NB4 (cell line): ENCODE data around the gene CDC25C.

Source experiments
- DNase-seq: peaks from one replicate; pipeline ENCODE4 v3.0.0; 2010; ENCODE audit warnings: low read depth
- H3K4me3 ChIP-seq: one replicate; pipeline ENCODE4 v1.5.1; 2011; ENCODE audit warnings: mild to moderate bottlenecking, low read depth, low read length, moderate library complexity
- MAX ChIP-seq: IDR thresholded peaks from 2 replicates; pipeline ENCODE4 v1.6.1; 2011; ENCODE audit warnings: low read depth, low read length
- MYC ChIP-seq: IDR thresholded peaks from 2 replicates; pipeline ENCODE4 v1.6.1; 2011; ENCODE audit warnings: low read depth, low read length
- POLR2A ChIP-seq: IDR thresholded peaks from 2 replicates; pipeline ENCODE4 v1.6.1; 2011; ENCODE audit warnings: mild to moderate bottlenecking; ENCODE audit not compliant: insufficient read length; ENCODE audit errors: extremely low read depth
- TF ChIP-seq, protein P1 (sequence below): IDR thresholded peaks from one replicate; pipeline ENCODE4 v1.5.1; 2012; ENCODE audit warnings: low read depth, low read length

The CDC25C gene

GRCh38 chr5:138351517-138351916, 19.9 kb upstream of the CDC25C start:
- no peak overlapping the region for H3K4me3 ChIP-seq
- DNase-seq = no peak
- TF ChIP-seq MYC (no peak), MAX (no peak), POLR2A (no peak)
- TF ChIP-seq, protein P1, sequence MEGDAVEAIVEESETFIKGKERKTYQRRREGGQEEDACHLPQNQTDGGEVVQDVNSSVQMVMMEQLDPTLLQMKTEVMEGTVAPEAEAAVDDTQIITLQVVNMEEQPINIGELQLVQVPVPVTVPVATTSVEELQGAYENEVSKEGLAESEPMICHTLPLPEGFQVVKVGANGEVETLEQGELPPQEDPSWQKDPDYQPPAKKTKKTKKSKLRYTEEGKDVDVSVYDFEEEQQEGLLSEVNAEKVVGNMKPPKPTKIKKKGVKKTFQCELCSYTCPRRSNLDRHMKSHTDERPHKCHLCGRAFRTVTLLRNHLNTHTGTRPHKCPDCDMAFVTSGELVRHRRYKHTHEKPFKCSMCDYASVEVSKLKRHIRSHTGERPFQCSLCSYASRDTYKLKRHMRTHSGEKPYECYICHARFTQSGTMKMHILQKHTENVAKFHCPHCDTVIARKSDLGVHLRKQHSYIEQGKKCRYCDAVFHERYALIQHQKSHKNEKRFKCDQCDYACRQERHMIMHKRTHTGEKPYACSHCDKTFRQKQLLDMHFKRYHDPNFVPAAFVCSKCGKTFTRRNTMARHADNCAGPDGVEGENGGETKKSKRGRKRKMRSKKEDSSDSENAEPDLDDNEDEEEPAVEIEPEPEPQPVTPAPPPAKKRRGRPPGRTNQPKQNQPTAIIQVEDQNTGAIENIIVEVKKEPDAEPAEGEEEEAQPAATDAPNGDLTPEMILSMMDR = no peak

DNA sequence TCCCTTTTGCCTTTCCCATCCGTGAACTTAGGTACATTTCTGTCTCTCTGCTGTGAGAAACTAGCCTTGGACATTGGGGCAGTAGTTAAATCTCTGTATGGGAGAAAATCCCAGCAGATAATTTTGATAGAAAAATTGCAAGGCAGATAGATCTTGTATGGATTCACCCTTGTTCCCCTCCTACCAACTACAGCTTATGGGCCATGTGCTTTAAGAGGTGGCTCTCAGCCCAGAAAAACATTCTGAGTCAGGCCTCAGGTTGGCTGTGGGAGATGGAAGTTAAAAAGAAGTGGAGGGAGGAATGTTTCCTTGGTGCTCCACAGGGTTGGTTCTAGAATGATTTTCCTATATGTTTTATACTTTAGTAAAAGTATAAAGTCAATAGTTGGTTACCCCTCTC, 19.5 kb upstream of the CDC25C start:
- H3K4me3 ChIP-seq = no peak overlapping the region
- no peak for TF ChIP-seq MYC
- TF ChIP-seq, protein P1 = no peak
- no peak for TF ChIP-seq POLR2A
- TF ChIP-seq MAX = no peak
- DNase-seq = no peak

DNA sequence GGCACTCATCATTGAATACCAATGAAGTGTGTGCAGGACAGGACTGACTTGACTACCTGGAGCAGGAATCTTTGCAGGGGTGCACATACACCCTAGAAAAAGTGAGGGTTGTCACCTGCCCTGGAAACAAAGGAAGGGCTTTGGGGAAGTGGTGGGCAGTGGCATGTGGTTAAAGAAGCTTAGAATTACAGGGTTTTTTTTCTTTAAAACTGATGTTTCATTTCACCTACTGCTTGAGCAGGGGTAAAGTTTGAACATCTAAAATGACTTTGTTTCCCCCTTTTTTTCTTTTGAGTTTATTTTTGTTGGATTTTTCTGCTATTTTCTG, 18.9 kb upstream of the CDC25C start:
- no peak overlapping the region for H3K4me3 ChIP-seq
- DNase-seq = no peak
- TF ChIP-seq MYC (no peak), POLR2A (no peak), MAX (no peak)
- TF ChIP-seq, protein P1 = no peak

DNA sequence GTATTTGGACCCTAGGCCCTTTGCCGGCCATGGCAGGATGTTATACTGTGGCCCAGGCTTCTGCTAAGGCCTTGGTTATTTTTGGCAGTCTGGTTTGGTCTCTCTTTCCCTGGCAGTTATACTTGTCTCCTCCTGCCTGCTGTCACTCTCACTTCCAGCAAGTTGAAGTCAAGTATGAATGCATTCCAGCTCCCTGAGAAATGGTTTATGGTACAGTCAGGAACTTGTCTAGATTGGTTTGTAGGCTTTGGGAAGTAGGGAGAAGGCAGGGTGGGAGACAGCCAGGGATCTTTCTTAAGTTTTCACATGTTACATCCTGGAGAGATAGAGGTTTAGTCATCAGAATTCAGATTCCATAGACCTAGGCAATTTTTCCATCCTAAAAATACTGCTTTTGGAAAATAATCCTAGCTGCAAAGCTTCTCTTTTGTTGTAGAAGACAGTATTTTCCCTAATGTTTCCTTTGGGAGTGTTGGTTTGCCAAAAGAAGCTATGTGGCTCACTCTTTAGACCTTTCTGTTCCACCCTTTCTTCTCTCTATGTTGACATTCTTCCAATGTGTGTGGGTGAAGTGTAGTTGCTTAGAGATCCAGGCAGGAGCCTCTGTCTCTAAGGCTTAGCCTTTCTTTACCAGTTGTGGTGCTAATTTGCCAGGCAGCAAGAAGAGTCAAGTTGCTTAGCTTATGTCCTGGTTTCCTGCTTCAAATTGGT, 18.4 kb upstream of the CDC25C start:
- no peak overlapping the region for H3K4me3 ChIP-seq
- peak; percentile 14 for DNase-seq
- TF ChIP-seq MAX (no peak), POLR2A (no peak), MYC (no peak)
- TF ChIP-seq, protein P1 = no peak

DNA sequence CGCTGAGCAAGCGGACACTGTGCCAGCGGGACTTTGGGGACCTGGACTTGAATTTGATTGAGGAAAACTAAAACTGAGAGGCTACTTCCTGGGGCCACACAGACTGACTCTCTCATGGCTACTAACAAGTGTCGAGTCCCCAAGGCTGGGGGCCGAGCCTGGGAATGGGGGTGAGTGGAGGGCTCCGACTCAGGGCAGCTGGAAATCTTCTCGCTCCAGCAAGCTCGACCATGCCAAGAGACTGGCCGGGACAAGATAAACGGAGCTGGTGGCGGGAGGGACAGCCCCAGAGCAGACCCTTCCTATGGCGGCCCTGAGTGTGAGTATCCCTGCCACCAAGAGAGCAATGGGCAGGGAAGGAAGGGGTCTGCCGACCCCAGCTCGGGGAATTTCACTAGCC, 15.3 kb upstream of the CDC25C start:
- DNase-seq = no peak
- H3K4me3 ChIP-seq = no peak overlapping the region
- TF ChIP-seq MAX (no peak), POLR2A (no peak), MYC (no peak)
- TF ChIP-seq, protein P1 = no peak
